ENCODE data around the gene FH. TPM values are rescaled to one million over a fixed set of nuclear protein-coding genes. Genes with fewer than 3 reads are reported as not detected.

The FH gene
- 10 to 100 TPM; 16.6 to 18.3 (median 16.7) TPM for total RNA-seq
- 29.3 TPM for total RNA-seq (2013)

DNA sequence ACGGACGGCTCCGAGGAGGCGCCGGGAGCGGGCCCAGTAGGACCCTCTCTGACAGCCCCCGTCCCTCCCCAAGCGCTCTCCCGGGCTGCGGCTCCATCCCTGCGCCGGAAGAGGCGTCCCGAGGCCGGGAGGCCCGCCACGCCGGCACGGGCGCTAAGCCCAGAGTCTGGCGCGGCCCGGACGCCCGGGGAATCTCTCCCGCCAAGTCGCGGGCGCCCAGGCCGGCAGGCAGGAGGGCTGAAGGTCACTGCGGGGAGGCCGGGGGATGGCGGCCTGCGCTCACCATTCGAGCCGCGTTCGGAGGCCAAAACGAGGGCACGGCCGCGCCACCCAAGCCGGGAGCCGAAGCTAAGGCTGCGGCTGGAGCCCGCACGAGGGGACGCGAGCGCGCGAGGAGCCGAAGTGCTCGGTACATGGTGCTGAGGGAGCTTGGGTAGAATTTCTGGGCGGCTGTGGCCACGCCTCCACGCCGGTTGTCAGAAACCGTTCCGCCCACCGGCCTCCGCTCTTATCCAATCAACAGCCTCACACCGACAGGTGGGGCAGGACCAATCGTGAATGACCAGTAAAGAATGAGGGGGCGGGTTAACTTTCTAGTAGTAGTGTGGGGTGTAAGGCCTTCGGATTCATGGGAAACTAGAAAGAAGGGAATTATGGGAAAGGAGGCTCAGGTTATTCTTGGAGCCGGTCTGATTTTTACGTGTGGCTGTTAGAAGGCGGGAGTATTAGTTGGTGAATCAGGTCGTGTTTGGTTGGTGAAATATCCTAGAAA is at the start of gene FH:
Gene FH, minus strand, starts transcription at position 448 of the 772 bp plus-strand sequence. Its CDS starts 33 bp downstream, at position 415.
- Mint-ChIP-seq H3K9me3 (no peaks in the 10 kb centered on the region), H3K27me3 (ENCODE audit: low read depth in 2 of 2) (peaks cover 22 to 27% of the 10 kb centered on the region in 2 donors), H3K4me1 (peaks cover 5 to 11% of the 10 kb centered on the region in 2 donors), H3K36me3 (no peaks in the 10 kb centered on the region), H3K27ac (peak within 1 kb of the TSS in 1 of 2 donors; percentile 49), H3K4me3 (peak within 1 kb of the TSS; percentile 89)
- no peaks in the 10 kb centered on the region for H3K36me3 ChIP-seq (ENCODE audit: control insufficient read depth, insufficient read depth, low read length)
- peak within 1 kb of the TSS; percentile 46 for H3K4me3 ChIP-seq (ENCODE audit: low read length)
- H3K9me3 ChIP-seq (ENCODE audit: control insufficient read depth, insufficient read depth, low read length), result no peaks in the 10 kb centered on the region
- no peaks in the 10 kb centered on the region for H3K4me1 ChIP-seq (ENCODE audit: control insufficient read depth, insufficient read depth, low read length)
- intact Hi-C loops (cut with micrococcal nuclease), result loop anchor here (1.0 to 10.0 kb wide), 4 partner anchors 12 to 1735 kb away; partner anchors contain the start of genes CEP170, EXO1 and SDCCAG8
- TF ChIP-seq, protein P1, sequence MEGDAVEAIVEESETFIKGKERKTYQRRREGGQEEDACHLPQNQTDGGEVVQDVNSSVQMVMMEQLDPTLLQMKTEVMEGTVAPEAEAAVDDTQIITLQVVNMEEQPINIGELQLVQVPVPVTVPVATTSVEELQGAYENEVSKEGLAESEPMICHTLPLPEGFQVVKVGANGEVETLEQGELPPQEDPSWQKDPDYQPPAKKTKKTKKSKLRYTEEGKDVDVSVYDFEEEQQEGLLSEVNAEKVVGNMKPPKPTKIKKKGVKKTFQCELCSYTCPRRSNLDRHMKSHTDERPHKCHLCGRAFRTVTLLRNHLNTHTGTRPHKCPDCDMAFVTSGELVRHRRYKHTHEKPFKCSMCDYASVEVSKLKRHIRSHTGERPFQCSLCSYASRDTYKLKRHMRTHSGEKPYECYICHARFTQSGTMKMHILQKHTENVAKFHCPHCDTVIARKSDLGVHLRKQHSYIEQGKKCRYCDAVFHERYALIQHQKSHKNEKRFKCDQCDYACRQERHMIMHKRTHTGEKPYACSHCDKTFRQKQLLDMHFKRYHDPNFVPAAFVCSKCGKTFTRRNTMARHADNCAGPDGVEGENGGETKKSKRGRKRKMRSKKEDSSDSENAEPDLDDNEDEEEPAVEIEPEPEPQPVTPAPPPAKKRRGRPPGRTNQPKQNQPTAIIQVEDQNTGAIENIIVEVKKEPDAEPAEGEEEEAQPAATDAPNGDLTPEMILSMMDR (IDR thresholded peaks at IDR 0.05), result no peak
- peaks cover 2% of the 10 kb centered on the region for H3K27me3 ChIP-seq (ENCODE audit: control insufficient read depth, insufficient read depth, low read length)
- H3K27ac ChIP-seq (ENCODE audit: low read length), result peak within 1 kb of the TSS; percentile 63
- DNase-seq (peak; percentile 90 to 98), ATAC-seq (peak; percentile 97 to 100 (median 97))
- WGBS (ENCODE audit: insufficient coverage), result under 1% methylated on average over 67 of the region's 70 CpGs

DNA sequence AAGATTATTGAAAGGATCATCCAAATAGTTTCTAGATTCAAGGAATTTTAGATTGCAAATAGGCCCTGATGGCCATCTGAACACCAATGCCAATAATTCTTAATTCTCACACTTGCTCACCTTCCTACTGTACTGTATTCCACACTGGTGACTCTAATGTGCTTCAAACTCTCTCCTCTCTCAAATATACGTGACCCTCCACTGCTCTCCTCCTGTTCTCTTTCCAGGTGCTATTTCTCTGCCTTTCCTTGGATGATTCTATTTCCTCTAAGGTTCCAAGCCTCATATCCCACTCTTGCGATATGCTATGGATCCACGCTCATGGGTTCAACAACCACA is 41.3 kb upstream of the FH start:
- Mint-ChIP-seq H3K27me3 (ENCODE audit: low read depth in 2 of 2) (peaks cover 0 to 4% of the 10 kb centered on the region in 2 donors), H3K27ac (no peak overlapping the region), H3K4me3 (no peak overlapping the region), H3K9me3 (no peaks in the 10 kb centered on the region), H3K4me1 (no peaks in the 10 kb centered on the region), H3K36me3 (no peaks in the 10 kb centered on the region)
- DNase-seq (no peak), ATAC-seq (no peak)
- Histone ChIP-seq H3K9me3 (ENCODE audit: control insufficient read depth, insufficient read depth, low read length) (no peaks in the 10 kb centered on the region), H3K36me3 (ENCODE audit: control insufficient read depth, insufficient read depth, low read length) (no peaks in the 10 kb centered on the region), H3K27me3 (ENCODE audit: control insufficient read depth, insufficient read depth, low read length) (no peaks in the 10 kb centered on the region), H3K4me1 (ENCODE audit: control insufficient read depth, insufficient read depth, low read length) (no peaks in the 10 kb centered on the region), H3K27ac (ENCODE audit: low read length) (no peak overlapping the region), H3K4me3 (ENCODE audit: low read length) (no peak overlapping the region)
- intact Hi-C loops (cut with micrococcal nuclease), result no loop called here
- TF ChIP-seq, protein P1 (IDR thresholded peaks at IDR 0.05), result no peak
- 93% methylated on average over 3 of the region's 3 CpGs for WGBS (ENCODE audit: insufficient coverage)

DNA sequence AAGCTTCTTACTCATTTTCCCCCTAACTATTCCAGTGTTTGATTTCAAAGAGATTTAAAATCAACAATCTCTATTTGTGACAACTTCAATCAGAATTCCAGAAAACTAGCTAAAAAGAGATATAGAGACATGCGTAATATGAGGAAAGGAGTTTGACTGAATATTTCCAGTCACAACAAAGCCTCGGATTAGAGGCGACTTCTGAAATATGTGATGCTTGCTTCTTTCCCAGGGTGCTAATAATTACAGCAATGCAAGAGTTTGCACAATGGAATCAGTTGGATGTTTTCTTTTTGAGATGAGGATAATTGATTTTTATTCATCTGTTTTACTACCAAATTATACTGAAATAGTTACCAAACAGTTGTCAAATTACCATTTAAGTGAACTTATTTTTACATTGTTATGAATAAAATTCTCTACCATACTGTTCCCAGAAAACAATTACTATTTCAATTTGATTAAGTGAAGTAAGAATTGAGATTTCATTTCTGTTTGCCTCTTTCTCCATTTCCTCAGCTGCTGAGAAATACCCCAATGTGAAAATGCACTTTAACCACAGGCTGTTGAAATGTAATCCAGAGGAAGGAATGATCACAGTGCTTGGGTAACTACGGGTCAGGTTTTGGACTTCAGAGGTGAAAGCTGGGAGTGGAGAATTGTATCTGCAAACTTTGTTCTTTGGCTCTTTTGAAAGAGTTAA is 40.7 kb upstream of the FH start:
- no peaks in the 10 kb centered on the region for H3K27me3 ChIP-seq (ENCODE audit: control insufficient read depth, insufficient read depth, low read length)
- TF ChIP-seq, protein P1 (IDR thresholded peaks at IDR 0.05), result no peak
- DNase-seq, result no peak
- no peak overlapping the region for H3K4me3 Mint-ChIP-seq
- H3K27ac ChIP-seq (ENCODE audit: low read length), result no peak overlapping the region
- peaks cover 0 to 4% of the 10 kb centered on the region in 2 donors for H3K27me3 Mint-ChIP-seq (ENCODE audit: low read depth in 2 of 2)
- H3K36me3 Mint-ChIP-seq, result no peaks in the 10 kb centered on the region
- no peaks in the 10 kb centered on the region for H3K36me3 ChIP-seq (ENCODE audit: control insufficient read depth, insufficient read depth, low read length)
- 79% methylated on average over 4 of the region's 4 CpGs for WGBS (ENCODE audit: insufficient coverage)
- no peaks in the 10 kb centered on the region for H3K9me3 Mint-ChIP-seq
- no peaks in the 10 kb centered on the region for H3K4me1 Mint-ChIP-seq
- no peak overlapping the region for H3K27ac Mint-ChIP-seq
- no peak overlapping the region for H3K4me3 ChIP-seq (ENCODE audit: low read length)
- H3K4me1 ChIP-seq (ENCODE audit: control insufficient read depth, insufficient read depth, low read length), result no peaks in the 10 kb centered on the region
- intact Hi-C loops (cut with micrococcal nuclease), result no loop called here
- no peaks in the 10 kb centered on the region for H3K9me3 ChIP-seq (ENCODE audit: control insufficient read depth, insufficient read depth, low read length)
- ATAC-seq, result no peak
